HEK293 (cell line): ENCODE data around the gene NECTIN2.

Experiments
- CTCF ChIP-seq: fragments of 450-650 bp; formaldehyde crosslinking; IDR thresholded peaks from 2 replicates; pipeline ENCODE4 v1.5.1; 2016; ENCODE audit warnings: missing biosample characterization, missing genetic modification characterization
- PRDM4 ChIP-seq: fragments of 450-650 bp; formaldehyde crosslinking; IDR thresholded peaks from 2 replicates; pipeline ENCODE4 v1.5.1; 2017; ENCODE audit warnings: missing biosample characterization, missing genetic modification characterization
- REST ChIP-seq: fragments of 450-650 bp; formaldehyde crosslinking; IDR thresholded peaks from 2 replicates; pipeline ENCODE4 v1.5.1; 2016; ENCODE audit warnings: missing biosample characterization, missing genetic modification characterization
- YY1 ChIP-seq: fragments of 450-650 bp; formaldehyde crosslinking; IDR thresholded peaks from 2 replicates; pipeline ENCODE4 v1.5.1; 2018; ENCODE audit warnings: missing biosample characterization, missing genetic modification characterization
- ZBTB17 ChIP-seq: fragments of 450-650 bp; formaldehyde crosslinking; IDR thresholded peaks from 2 replicates; pipeline ENCODE4 v1.5.1; 2016; ENCODE audit warnings: missing biosample characterization, missing genetic modification characterization
- ZFP69B ChIP-seq: fragments of 450-650 bp; formaldehyde crosslinking; IDR thresholded peaks from 2 replicates; pipeline ENCODE4 v1.5.1; 2016; ENCODE audit warnings: missing biosample characterization, missing genetic modification characterization
- ZNF18 ChIP-seq: fragments of 450-650 bp; formaldehyde crosslinking; IDR thresholded peaks from 2 replicates; pipeline ENCODE4 v1.5.1; 2016; ENCODE audit warnings: missing biosample characterization, missing genetic modification characterization
- ZNF37A ChIP-seq: fragments of 450-650 bp; IDR thresholded peaks from 2 replicates; pipeline ENCODE4 v1.5.1; 2018; ENCODE audit warnings: missing biosample characterization, missing genetic modification characterization
- ZNF488 ChIP-seq: fragments of 450-650 bp; formaldehyde crosslinking; IDR thresholded peaks from 2 replicates; pipeline ENCODE4 v1.5.1; 2016; ENCODE audit warnings: missing biosample characterization, missing genetic modification characterization
- ZNF623 ChIP-seq: fragments of 450-650 bp; formaldehyde crosslinking; IDR thresholded peaks from 2 replicates; pipeline ENCODE4 v1.5.1; 2016; ENCODE audit warnings: missing biosample characterization, missing genetic modification characterization
- ZNF776 ChIP-seq: fragments of 450-650 bp; formaldehyde crosslinking; IDR thresholded peaks from 2 replicates; pipeline ENCODE4 v1.5.0; 2017; ENCODE audit warnings: missing biosample characterization, missing genetic modification characterization, borderline replicate concordance
- ZNF785 ChIP-seq: fragments of 450-650 bp; formaldehyde crosslinking; IDR thresholded peaks from 2 replicates; pipeline ENCODE4 v1.5.1; 2016; ENCODE audit warnings: missing biosample characterization, missing genetic modification characterization
- ZNF830 ChIP-seq: fragments of 450-650 bp; IDR thresholded peaks from 2 replicates; pipeline ENCODE4 v1.5.0; 2018; ENCODE audit warnings: missing biosample characterization, missing genetic modification characterization, low read depth, mild to moderate bottlenecking, moderate library complexity

GRCh38 chr19:44813841-44814470, 32.1 kb upstream of the NECTIN2 start:
- TF ChIP-seq CTCF (tag by site-specific recombination) (no peak), ZNF776 (tag by site-specific recombination) (no peak), ZNF18 (tag by site-specific recombination) (no peak), ZNF488 (tag by site-specific recombination) (no peak), REST (tag by site-specific recombination) (no peak), ZNF830 (tag by site-specific recombination) (no peak), ZNF785 (no peak), PRDM4 (no peak), YY1 (no peak), ZBTB17 (no peak), ZFP69B (no peak), ZNF623 (tag by site-specific recombination) (no peak), ZNF37A (tag by site-specific recombination) (no peak)
